Measurements from ENCODE around the gene AGPAT1. TPM values are rescaled to one million over a fixed set of nuclear protein-coding genes. Genes with fewer than 3 reads are reported as not detected.

AGPAT1 gene
- total RNA-seq, 2 donors from 2014 or later = 43.0 to 53.1 TPM

DNA sequence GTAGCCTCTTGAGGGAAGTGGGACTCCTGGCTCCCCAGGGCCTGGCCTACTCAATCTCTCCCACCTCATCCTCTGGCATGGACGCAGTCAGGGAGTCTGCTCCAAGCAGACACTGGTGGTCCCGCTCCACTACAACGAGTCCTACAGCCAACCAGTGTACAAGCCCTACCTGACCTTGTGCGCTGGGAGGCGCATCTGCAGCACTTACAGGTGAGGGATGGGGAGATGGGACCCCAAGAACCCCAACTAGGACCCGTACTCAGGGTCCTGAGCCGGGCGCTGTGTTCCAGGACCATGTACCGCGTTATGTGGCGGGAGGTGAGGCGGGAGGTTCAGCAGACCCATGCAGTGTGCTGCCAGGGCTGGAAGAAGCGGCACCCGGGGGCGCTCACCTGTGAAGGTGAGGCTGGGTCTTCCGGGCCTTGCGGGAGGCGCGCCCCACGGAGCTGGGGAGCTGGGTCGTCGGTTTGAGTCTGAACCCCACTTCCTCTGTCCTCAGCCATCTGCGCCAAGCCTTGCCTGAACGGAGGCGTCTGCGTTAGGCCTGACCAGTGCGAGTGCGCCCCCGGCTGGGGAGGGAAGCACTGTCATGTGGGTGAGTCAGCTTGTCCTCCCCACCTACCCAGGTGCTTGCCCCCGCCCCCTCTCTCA, 9.3 kb downstream of the AGPAT1 start:
- Histone ChIP-seq H3K4me3 (no peak overlapping the region), H3K4me1 (ENCODE audit: control insufficient read depth in 1 of 2, low read depth in 2 of 2) (no peaks in the 10 kb centered on the region), H3K27ac (no peak overlapping the region), H3K36me3 (peaks cover 28% of the 10 kb centered on the region), H3K9me3 (no peaks in the 10 kb centered on the region), H3K27me3 (replicated peaks; ENCODE audit: insufficient read depth) (no peaks in the 10 kb centered on the region)
- ATAC-seq (ENCODE audit: insufficient number of reproducible peaks, low FRiP score, low read depth) (no peak), DNase-seq (ENCODE audit: low spot score) (no peak)
- TF ChIP-seq, protein P1, sequence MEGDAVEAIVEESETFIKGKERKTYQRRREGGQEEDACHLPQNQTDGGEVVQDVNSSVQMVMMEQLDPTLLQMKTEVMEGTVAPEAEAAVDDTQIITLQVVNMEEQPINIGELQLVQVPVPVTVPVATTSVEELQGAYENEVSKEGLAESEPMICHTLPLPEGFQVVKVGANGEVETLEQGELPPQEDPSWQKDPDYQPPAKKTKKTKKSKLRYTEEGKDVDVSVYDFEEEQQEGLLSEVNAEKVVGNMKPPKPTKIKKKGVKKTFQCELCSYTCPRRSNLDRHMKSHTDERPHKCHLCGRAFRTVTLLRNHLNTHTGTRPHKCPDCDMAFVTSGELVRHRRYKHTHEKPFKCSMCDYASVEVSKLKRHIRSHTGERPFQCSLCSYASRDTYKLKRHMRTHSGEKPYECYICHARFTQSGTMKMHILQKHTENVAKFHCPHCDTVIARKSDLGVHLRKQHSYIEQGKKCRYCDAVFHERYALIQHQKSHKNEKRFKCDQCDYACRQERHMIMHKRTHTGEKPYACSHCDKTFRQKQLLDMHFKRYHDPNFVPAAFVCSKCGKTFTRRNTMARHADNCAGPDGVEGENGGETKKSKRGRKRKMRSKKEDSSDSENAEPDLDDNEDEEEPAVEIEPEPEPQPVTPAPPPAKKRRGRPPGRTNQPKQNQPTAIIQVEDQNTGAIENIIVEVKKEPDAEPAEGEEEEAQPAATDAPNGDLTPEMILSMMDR (IDR thresholded peaks at IDR 0.05) = no peak

DNA sequence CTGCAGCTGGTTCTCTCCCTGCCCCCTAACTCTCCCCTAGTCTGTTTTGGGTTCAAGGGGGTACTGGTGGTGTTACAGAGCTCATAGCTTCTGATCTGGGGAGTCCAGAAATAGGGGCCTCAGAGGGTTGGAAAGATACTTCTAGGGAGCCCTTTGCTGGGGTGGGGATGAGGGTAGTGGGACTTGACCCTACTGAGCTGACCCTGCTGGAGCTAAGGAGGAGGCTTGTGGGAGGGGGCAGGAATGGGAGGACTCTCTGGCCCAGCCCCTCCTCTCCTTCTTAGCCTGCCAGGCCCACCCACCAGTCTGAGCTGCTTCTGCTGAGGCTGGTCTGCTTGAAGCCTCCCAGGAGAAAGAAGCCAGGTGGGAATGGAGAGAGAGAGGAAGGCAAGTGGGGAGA, 11.6 kb downstream of the AGPAT1 start, which contains the start of gene EGFL8:
EGFL8 (plus strand) TSS at position 301 of the 400 bp plus-strand sequence. CDS start 1,571 bp downstream, outside the sequence.
- Histone ChIP-seq H3K4me1 (ENCODE audit: control insufficient read depth in 1 of 2, low read depth in 2 of 2) (no peaks in the 10 kb centered on the region), H3K4me3 (no peak within 1 kb of the TSS), H3K36me3 (peaks cover 19% of the 10 kb centered on the region), H3K27me3 (replicated peaks; ENCODE audit: insufficient read depth) (no peaks in the 10 kb centered on the region), H3K9me3 (no peaks in the 10 kb centered on the region), H3K27ac (no peak within 1 kb of the TSS)
- TF ChIP-seq, protein P1 (IDR thresholded peaks at IDR 0.05) = no peak
- DNase-seq (ENCODE audit: low spot score) (no peak), ATAC-seq (ENCODE audit: insufficient number of reproducible peaks, low FRiP score, low read depth) (no peak)

DNA sequence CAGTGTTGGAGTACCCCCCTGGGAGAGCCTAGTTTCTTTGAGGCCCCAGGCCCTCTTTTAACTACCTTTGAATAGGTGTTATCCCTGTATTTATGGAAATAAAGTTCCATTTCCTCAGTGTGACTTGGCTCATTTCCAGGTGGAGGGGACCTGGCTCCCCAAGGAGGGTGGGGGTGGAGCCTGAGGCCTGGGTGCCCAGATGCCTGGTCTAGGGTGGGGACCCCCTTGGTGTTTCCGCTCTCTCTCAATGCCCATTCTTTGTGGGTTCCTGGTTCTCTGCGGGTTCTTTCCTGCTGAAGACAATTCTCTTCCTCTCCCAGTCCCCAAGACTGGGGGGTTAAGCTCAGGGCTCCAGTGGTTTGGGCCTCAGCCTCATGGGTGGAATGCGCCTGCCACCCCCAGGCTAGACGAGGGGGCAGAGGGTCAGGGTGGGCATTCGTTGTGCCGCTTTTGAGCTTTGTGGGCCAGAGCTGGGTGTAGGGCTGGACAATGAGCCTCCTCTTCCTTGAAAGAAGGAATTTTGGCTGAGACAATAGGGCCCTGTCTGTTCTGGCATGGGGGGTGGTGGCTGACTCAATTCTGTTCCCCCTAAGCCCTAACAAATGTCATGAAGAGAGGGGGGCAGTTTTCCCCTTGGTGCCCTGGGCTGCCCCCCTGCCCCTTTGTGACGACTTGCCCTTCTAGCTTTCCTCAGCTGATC, 12.2 kb downstream of the AGPAT1 start:
- H3K4me1 ChIP-seq (ENCODE audit: control insufficient read depth in 1 of 2, low read depth in 2 of 2) = no peaks in the 10 kb centered on the region
- no peak overlapping the region for H3K4me3 ChIP-seq
- DNase-seq (ENCODE audit: low spot score) (no peak), ATAC-seq (ENCODE audit: insufficient number of reproducible peaks, low FRiP score, low read depth) (no peak)
- peaks cover 16% of the 10 kb centered on the region for H3K36me3 ChIP-seq
- no peaks in the 10 kb centered on the region for H3K27me3 ChIP-seq (replicated peaks; ENCODE audit: insufficient read depth)
- H3K9me3 ChIP-seq = no peaks in the 10 kb centered on the region
- TF ChIP-seq, protein P1 (IDR thresholded peaks at IDR 0.05) = no peak
- no peak overlapping the region for H3K27ac ChIP-seq

DNA sequence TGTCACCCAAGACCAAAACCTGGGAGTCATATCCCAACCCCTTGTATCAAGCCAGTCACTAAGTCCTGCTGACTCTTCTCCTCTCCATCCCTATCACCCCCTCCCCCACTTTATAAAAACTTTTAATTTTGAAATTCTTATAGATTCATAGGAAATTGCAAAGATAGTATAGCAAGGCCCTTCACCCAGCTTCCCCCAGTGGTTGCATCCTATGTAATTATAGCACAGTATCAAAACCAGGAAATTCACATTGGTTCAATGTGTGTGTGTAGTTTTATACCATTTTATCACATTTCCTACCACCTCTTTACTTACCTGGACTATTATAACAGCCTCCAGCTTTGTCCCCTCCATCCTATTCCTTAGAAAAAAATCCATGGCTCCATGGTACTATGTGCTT, 17.8 kb downstream of the AGPAT1 start:
- no peak overlapping the region for H3K4me3 ChIP-seq
- ATAC-seq (ENCODE audit: insufficient number of reproducible peaks, low FRiP score, low read depth) = no peak
- TF ChIP-seq, protein P1 (IDR thresholded peaks at IDR 0.05) = no peak
- H3K9me3 ChIP-seq = no peaks in the 10 kb centered on the region
- no peak for DNase-seq (ENCODE audit: low spot score)
- H3K4me1 ChIP-seq (ENCODE audit: control insufficient read depth in 1 of 2, low read depth in 2 of 2) = peaks cover 4 to 19% of the 10 kb centered on the region in 2 donors
- no peak overlapping the region for H3K27ac ChIP-seq
- H3K36me3 ChIP-seq = peaks cover 11% of the 10 kb centered on the region
- no peaks in the 10 kb centered on the region for H3K27me3 ChIP-seq (replicated peaks; ENCODE audit: insufficient read depth)

DNA sequence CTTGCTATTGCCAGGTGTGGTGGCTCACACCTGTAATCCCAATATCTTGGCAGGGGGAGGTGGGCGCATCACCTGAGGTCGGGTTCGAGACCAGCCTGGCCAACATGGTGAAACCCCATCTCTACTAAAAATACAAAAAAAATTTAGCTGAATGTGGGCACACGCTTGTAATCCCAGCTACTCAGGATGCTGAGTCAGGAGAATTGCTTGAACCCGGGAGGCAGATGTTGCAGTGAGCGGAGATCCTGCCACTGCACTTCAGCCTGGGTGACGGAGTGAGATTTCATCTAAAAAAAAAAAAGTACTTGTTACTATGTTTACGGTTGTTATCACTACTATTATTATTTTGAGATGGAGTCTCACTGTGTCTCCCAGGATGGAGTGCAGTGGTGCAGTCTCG, 19.0 kb downstream of the AGPAT1 start:
- Histone ChIP-seq H3K9me3 (no peaks in the 10 kb centered on the region), H3K4me1 (ENCODE audit: control insufficient read depth in 1 of 2, low read depth in 2 of 2) (peaks cover 11 to 30% of the 10 kb centered on the region in 2 donors), H3K36me3 (peaks cover 11% of the 10 kb centered on the region), H3K27ac (no peak overlapping the region), H3K4me3 (no peak overlapping the region), H3K27me3 (replicated peaks; ENCODE audit: insufficient read depth) (no peaks in the 10 kb centered on the region)
- ATAC-seq (ENCODE audit: insufficient number of reproducible peaks, low FRiP score, low read depth) (no peak), DNase-seq (ENCODE audit: low spot score) (no peak)
- TF ChIP-seq, protein P1 (IDR thresholded peaks at IDR 0.05) = no peak

Data from thoracic aorta (tissue), 2 donors.